Sciatic nerve (tissue), 2 donors: ENCODE results near the gene OSBPL9. TPM values are rescaled to one million over a fixed set of nuclear protein-coding genes. Genes with fewer than 3 reads are reported as not detected.
A peak's percentile ranks its signal among the peaks of the same experiment; 100 is the strongest.
"Not testable (repeated sequence)": the region's sequence is repeated elsewhere in the genome, so short reads cannot be mapped to it uniquely, and the experiment has no call there.

Experiments used
- ATAC-seq: fragments of 200-7000 bp; cut with Tn5 transposase; one replicate; pipeline ENCODE4 v1.9.1; 2020; ENCODE audit warnings: mild to moderate bottlenecking, moderate library complexity
- DNase-seq: peaks from one replicate; pipeline ENCODE4 v3.0.0-alpha.2; 2020; ENCODE audit warnings: low spot score
- intact Hi-C: fragments of 100-400 bp; cut with DNase I; formaldehyde crosslinking; loops from one replicate; pipeline ENCODE4 v1.14.2; 2022
- total RNA-seq: library from RNA; stranded (reverse); fragmentation: NEBNext Ultra II Directional; extraction: Animal tissue kit (Norgen Biotek cat#: 25700); gene quantifications from one replicate; pipeline ENCODE4 v1.2.1, GENCODE V29; 2021
- donor health status: DM: no; HTN: no; CAD: no.
- donor health status: DM: no; HTN: no; CAD: no.

OSBPL9 gene
- total RNA-seq, 1 donor from 2014 or later, result 105 TPM

- intact Hi-C loops, result no loop called here
- peak; percentile 75 for ATAC-seq
- no peak for DNase-seq
Observed at GRCh38 chr1:51690285-51690961, 73.5 kb downstream of the OSBPL9 start.

GRCh38 chr1:51691920-51692319 lies 75.0 kb downstream of the OSBPL9 start:
- intact Hi-C loops, result no loop called here
- no peak for DNase-seq
- ATAC-seq, result no peak

GRCh38 chr1:51693419-51694155 lies 76.7 kb downstream of the OSBPL9 start:
- no peak for ATAC-seq
- intact Hi-C loops, result no loop called here
- DNase-seq, result no peak

GRCh38 chr1:51697166-51697565 lies 80.3 kb downstream of the OSBPL9 start:
- intact Hi-C loops, result no loop called here
- ATAC-seq (no peak), DNase-seq (no peak)

- no peak for ATAC-seq
- intact Hi-C loops, result no loop called here
- no peak for DNase-seq
Observed at GRCh38 chr1:51699391-51699790, 82.5 kb downstream of the OSBPL9 start.

- intact Hi-C loops, ATAC-seq: not testable (repeated sequence)
Observed at GRCh38 chr1:51701782-51702181, 84.9 kb downstream of the OSBPL9 start.

GRCh38 chr1:51702220-51702619 lies 85.3 kb downstream of the OSBPL9 start:
- ATAC-seq, intact Hi-C loops, DNase-seq: not testable (repeated sequence)

More at GRCh38 chr1:51701782-51702181, 84.9 kb downstream of the OSBPL9 start:
- DNase-seq, result not testable (repeated sequence)

GRCh38 chr1:51705035-51705434 lies 88.1 kb downstream of the OSBPL9 start:
- intact Hi-C loops, result no loop called here
- no peak for ATAC-seq

GRCh38 chr1:51708911-51709760 lies 92.2 kb downstream of the OSBPL9 start:
- DNase-seq (no peak), ATAC-seq (peak; percentile 22)
- intact Hi-C loops, result no loop called here

More at GRCh38 chr1:51705035-51705434, 88.1 kb downstream of the OSBPL9 start:
- no peak for DNase-seq

- intact Hi-C loops, result no loop called here
Observed at GRCh38 chr1:51709951-51710350, 93.1 kb downstream of the OSBPL9 start.

GRCh38 chr1:51712590-51712989 lies 95.7 kb downstream of the OSBPL9 start:
- intact Hi-C loops, result no loop called here
- DNase-seq (no peak), ATAC-seq (no peak)

More at GRCh38 chr1:51709951-51710350, 93.1 kb downstream of the OSBPL9 start:
- ATAC-seq (no peak), DNase-seq (no peak)

- intact Hi-C loops, result no loop called here
- DNase-seq (no peak), ATAC-seq (no peak)
Observed at GRCh38 chr1:51714374-51715019, 97.6 kb downstream of the OSBPL9 start.

GRCh38 chr1:51715369-51715768 lies 98.5 kb downstream of the OSBPL9 start:
- no peak for ATAC-seq
- DNase-seq, result no peak
- intact Hi-C loops, result no loop called here

GRCh38 chr1:51716746-51717145 lies 99.9 kb downstream of the OSBPL9 start:
- ATAC-seq, result no peak

GRCh38 chr1:51717842-51718241 lies 101.0 kb downstream of the OSBPL9 start:
- intact Hi-C loops, result no loop called here
- DNase-seq, result no peak
- no peak for ATAC-seq

More at GRCh38 chr1:51716746-51717145, 99.9 kb downstream of the OSBPL9 start:
- no peak for DNase-seq
- intact Hi-C loops, result no loop called here

- DNase-seq (no peak), ATAC-seq (no peak)
- intact Hi-C loops, result no loop called here
Observed at GRCh38 chr1:51719146-51719545, 102.3 kb downstream of the OSBPL9 start.

GRCh38 chr1:51724797-51725196 lies 107.9 kb downstream of the OSBPL9 start:
- DNase-seq (no peak), ATAC-seq (no peak)
- intact Hi-C loops, result no loop called here

- DNase-seq (no peak), ATAC-seq (no peak)
- intact Hi-C loops, result no loop called here
Observed at GRCh38 chr1:51726051-51726450, 109.2 kb downstream of the OSBPL9 start.
